ENCODE measurements around the gene SOWAHA.

DNA sequence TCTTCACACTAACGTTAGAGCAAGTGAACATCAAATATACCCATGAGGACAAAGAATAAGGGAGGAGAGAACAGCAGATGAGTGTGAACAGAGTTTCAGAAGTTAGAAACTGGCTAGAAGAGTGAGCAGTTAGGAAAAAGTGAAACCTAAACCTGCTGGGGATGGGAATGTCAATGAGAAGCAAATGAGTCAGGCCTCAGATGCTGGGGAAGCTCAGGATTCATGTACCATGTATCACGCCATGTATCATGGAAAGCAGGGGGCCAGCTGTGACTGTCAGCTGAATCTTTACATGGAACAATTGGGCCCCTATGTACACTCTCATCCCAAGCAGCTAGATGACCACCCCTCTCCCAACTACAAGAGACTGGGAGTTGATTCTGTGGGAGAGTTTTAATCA lies 37.0 kb downstream of the SOWAHA start:
- no peak for TF ChIP-seq CTCF (IDR thresholded peaks at IDR 0.05; ENCODE audit: extremely low read depth in 1 of 2, insufficient read depth in 1 of 2, low read depth in 1 of 2, low read length in 2 of 2)
- TF ChIP-seq GATA2 (IDR thresholded peaks at IDR 0.05; ENCODE audit: insufficient read depth, insufficient read length, low read depth, low read length) = no peak
- no peak for TF ChIP-seq POLR2AphosphoS5 (IDR thresholded peaks at IDR 0.05; ENCODE audit: insufficient read depth, low read depth, low read length)
- TF ChIP-seq POLR2A (IDR thresholded peaks at IDR 0.05; ENCODE audit: low read depth, low read length) = no peak
- no peak for TF ChIP-seq JUN (IDR thresholded peaks at IDR 0.05; ENCODE audit: borderline replicate concordance, insufficient read depth, insufficient read length, low read depth)
- TF ChIP-seq EZH2 (IDR thresholded peaks at IDR 0.05; ENCODE audit: borderline replicate concordance, low read depth, low read length, severe bottlenecking) = no peak

All from endothelial cell of umbilical vein (primary cell).